Neural progenitor cell (in vitro differentiated cells): ENCODE results near the gene MOBP.

ENCODE experiments used
- EZH2 ChIP-seq: fragments of 200-600 bp; sonication (generic); IDR thresholded peaks from 2 replicates; pipeline ENCODE4 v1.6.1; 2017; ENCODE audit warnings: antibody characterized with exemption, mild to moderate bottlenecking, moderate library complexity
- EZH2phosphoT487 ChIP-seq: fragments of 200-600 bp; sonication (generic); IDR thresholded peaks from 2 replicates; pipeline ENCODE4 v1.6.1; 2017; ENCODE audit warnings: antibody characterized with exemption
- TF ChIP-seq, protein P1 (sequence below): fragments of 200-600 bp; sonication (generic); IDR thresholded peaks from 2 replicates; pipeline ENCODE4 v1.5.1; 2017; ENCODE audit warnings: antibody characterized with exemption, mild to moderate bottlenecking

DNA sequence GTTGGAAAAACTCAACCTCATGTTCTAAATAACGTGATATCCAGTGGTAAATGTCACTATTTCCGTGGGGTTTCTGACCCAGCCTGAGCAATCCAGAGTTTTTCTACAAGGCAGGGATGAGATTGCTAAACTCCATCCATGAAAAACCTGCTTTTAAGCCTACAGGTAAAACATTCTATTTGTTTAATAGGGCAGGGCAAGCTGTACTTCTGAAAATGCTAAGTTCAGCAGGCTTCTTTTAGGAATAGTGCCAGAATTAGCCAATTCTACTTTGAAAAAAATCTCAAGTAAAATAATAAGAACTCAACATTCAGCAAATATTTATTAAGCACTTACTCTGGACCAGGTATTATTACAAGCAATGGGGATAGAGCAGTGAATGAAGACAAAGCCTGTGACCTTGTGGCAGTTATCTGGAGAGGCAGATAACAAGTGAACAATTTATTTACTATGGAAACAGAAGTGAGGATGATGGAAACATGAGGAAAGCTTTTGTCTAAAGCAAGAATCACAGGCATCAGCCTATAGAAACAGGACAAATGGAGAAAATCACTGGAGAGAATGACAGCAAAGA lies 47.7 kb upstream of the MOBP start:
- TF ChIP-seq, protein P1, sequence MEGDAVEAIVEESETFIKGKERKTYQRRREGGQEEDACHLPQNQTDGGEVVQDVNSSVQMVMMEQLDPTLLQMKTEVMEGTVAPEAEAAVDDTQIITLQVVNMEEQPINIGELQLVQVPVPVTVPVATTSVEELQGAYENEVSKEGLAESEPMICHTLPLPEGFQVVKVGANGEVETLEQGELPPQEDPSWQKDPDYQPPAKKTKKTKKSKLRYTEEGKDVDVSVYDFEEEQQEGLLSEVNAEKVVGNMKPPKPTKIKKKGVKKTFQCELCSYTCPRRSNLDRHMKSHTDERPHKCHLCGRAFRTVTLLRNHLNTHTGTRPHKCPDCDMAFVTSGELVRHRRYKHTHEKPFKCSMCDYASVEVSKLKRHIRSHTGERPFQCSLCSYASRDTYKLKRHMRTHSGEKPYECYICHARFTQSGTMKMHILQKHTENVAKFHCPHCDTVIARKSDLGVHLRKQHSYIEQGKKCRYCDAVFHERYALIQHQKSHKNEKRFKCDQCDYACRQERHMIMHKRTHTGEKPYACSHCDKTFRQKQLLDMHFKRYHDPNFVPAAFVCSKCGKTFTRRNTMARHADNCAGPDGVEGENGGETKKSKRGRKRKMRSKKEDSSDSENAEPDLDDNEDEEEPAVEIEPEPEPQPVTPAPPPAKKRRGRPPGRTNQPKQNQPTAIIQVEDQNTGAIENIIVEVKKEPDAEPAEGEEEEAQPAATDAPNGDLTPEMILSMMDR, result no peak
- TF ChIP-seq EZH2 (no peak), EZH2phosphoT487 (no peak)
